ENCODE measurements around the gene KDM7A.
"Not testable (repeated sequence)": the region's sequence is repeated elsewhere in the genome, so short reads cannot be mapped to it uniquely, and the experiment has no call there.

The KDM7A gene

GRCh38 chr7:140156460-140157080, 20.2 kb downstream of the KDM7A start:
- no peak for DNase-seq

DNA sequence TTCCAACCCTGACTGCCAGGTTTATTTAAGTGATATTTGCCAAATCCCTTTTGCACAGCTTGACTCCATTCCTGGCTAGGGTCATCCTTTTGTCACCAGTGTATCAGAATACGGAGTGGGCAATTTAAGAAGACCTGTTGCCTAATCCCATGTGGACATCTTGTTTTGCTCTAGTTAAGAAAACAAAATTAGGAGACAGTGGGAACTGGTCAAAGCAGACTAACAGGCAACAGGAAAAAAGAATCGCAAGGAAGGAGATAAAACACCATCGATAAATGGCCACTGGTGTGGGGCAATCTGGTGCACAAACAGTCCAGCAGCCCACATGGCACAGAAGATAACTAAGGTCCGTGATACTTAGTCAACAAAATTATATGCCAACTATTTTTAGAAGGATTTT, 21.4 kb downstream of the KDM7A start:
- DNase-seq, result no peak

DNA sequence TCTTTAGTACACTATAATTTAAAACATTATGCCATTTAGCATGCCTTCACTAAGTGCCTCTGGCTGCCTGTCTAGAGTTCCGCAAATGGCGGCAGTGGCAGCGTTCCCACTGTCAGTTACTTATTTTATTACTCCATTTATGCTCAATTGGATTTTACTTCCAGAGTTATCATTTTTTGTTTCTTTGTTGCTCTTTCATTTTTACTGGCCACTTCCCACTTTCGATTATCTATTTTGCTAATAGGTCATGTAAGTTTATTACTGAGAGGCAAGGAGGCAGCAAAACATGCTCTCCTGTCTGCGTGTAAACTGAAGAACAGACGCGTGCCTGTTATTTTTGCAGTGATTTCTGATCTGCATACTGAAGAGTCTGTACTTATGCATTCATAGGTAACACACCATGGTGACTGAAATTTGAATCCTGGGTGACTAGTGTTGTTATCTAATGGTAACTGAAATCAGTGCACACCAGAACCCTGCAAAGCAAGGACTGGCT, 23.1 kb downstream of the KDM7A start:
- DNase-seq, result no peak

DNA sequence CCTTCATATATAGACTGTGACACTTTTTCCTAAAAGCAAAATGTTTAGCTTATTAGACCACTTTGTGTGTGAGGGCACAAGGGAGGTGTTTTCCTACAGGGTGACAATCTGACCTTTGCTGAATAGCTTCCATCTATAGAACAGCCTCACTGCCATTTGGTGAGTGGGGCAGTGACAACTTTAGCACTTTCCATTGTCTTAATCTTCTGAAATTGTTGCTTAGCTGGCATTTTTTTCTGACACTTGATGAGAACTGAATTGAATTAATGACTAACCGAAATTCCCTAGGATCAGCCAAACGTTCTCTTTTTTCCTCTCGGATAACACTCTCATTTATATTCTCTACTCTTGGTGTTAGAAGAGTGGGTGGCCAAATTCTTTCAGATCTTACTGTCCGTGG, 30.2 kb downstream of the KDM7A start:
- no peak for DNase-seq

DNA sequence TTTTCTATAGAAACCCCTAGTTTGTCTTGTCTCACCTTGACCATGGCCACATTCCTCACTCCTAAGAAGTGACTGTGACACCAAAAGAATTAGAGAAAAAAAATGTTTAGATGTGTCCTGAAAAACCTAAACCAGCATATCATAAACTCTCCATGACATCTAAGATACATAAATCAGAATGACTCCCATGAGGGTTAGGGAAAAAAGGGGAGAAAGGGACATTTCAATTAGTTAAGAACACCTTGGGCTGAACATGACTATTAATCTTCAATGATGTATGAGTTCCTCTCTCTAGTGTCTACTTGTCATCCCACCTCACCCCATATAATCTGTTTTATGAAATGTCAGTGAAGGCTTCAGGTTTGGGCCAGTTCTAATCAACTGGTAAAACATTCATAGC, 31.1 kb downstream of the KDM7A start:
- no peak for DNase-seq

GRCh38 chr7:140144821-140145220, 32.0 kb downstream of the KDM7A start:
- no peak for DNase-seq

- DNase-seq, result no peak
Observed at GRCh38 chr7:140143997-140144396, 32.8 kb downstream of the KDM7A start.

GRCh38 chr7:140142031-140142430, 34.8 kb downstream of the KDM7A start:
- DNase-seq, result no peak

DNA sequence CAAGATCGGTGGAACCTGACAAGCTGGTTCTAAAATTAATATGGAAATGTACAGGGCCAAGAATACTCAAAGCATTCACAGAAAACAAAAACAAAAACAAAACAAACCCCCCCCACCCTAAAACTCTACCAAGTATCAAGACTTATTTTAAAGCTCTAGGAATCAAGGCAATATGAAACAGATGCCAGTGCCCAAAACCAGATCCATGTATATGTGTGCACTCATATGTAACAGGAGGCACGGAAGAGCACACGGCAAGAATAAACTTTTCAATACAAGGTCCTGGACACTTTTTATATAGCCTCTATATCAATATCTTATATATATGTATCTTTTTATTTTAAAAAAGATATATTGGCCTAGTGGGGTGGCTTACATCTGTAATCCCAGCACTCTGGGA, 35.5 kb downstream of the KDM7A start:
- DNase-seq, result no peak

GRCh38 chr7:140137078-140137477, 39.7 kb downstream of the KDM7A start:
- no peak for DNase-seq

DNA sequence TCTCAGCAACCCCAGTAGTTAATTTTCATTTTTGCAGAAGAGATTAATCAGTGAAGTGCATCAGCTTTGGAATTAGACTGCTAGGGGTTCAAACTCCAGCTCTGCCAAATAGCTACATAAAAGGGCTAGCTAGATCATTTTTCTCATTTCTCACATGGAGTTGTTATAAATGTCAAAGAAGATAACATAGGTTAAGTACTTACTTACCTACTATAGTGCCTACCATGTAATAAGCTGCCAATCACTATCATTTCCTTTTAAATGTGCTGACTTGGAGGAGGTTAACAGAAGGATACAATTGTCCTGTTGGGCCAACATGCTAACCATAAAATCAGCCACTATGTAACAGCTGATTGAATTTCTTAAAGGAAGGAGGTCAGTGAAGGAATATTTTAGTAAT, 40.7 kb downstream of the KDM7A start:
- no peak for DNase-seq

GRCh38 chr7:140134039-140134438, 42.7 kb downstream of the KDM7A start:
- no peak for DNase-seq

- DNase-seq, result no peak
Observed at GRCh38 chr7:140127360-140128127, 49.2 kb downstream of the KDM7A start.

DNA sequence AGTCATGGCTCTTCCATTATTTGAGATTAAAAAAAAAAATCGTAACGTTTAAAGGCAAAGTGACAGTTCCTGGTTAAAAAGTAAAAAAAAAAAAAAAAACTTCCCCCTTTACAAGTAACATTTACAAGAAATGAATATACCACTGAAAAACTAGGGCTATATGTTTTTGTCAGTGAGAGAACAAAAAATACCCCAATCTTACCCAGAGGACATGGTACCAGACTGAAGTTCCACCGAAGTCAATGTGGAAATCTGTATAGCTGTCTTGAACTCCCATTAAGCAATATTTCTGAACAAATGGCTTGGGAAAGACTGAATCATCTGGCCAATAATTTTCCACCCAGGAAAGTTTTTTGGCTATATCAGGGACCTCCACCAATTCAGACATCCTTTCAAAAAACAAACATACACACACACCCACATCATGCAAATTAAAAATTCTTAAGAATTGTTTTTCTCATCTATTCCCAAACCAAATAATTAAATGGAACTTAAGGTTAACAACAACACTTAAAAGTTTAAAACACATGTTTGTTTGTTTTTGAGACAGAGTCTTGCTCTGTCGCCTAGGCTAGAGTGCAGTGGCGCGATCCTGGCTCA, 50.2 kb downstream of the KDM7A start:
- no peak for DNase-seq

GRCh38 chr7:140122965-140123364, 53.8 kb downstream of the KDM7A start:
- no peak for DNase-seq

DNA sequence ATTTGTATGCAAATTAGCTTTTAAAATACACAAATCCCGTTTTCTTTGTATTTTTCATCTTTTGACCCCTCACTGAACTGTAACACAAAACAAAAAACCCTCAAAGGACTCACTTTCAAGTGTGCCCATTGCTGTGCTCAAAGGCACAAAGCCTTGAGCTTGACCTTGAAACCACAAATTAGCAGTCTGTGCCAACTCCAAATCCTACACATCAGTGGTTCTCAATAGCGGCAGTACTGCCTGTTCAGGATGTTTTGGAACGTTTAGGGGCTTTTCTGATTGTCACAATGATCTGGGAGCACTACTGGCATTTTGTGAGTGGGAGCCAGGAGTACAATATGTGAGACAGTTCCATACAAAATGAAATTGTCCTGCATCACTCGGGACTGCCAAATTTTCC, 55.5 kb downstream of the KDM7A start:
- DNase-seq, result no peak

- DNase-seq, result not testable (repeated sequence)
Observed at GRCh38 chr7:140114817-140115216, 62.0 kb downstream of the KDM7A start.

DNA sequence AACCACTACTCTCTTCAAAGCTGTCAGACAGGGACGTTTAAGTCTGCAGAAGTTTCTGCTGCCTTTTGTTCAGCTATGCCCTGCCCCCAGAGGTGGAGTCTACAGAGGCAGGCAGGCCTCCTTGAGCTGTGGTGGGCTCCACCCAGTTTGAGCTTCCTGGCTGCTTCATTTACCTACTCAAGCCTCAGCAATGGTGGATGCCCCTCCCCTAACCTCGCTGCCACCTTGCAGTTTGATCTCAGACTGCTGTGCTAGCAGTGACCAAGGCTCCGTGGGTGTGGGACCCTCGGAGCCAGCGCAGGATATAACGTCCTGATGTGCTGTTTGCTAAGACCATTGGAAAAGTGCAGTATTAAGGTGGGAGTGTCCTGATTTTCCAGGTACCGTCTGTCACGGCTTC, 68.0 kb downstream of the KDM7A start:
- DNase-seq, result not testable (repeated sequence)

GRCh38 chr7:140096459-140096858, 80.3 kb downstream of the KDM7A start:
- no peak for DNase-seq

GRCh38 chr7:140093375-140093774, 83.4 kb downstream of the KDM7A start:
- no peak for DNase-seq

GRCh38 chr7:140085447-140085846, 91.3 kb downstream of the KDM7A start:
- DNase-seq, result no peak

DNA sequence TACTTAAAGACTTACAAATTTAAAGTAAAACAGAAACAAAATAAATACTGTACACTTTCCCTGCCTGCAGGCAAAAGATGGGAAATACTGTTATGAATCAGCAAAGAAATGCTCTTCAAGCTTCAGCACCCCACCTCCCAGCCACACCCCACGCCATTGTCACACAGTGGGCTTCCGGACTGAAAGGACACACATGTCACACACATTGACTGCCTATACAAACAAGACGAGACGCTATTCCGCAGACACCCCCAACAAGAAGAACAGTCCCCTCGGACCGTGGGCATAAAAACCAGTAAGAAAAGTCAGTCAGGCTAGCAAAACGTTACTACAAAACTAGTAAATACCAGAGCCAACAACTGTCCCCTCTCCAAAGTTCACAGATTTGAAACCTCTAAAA, 91.8 kb downstream of the KDM7A start:
- no peak for DNase-seq

DNA sequence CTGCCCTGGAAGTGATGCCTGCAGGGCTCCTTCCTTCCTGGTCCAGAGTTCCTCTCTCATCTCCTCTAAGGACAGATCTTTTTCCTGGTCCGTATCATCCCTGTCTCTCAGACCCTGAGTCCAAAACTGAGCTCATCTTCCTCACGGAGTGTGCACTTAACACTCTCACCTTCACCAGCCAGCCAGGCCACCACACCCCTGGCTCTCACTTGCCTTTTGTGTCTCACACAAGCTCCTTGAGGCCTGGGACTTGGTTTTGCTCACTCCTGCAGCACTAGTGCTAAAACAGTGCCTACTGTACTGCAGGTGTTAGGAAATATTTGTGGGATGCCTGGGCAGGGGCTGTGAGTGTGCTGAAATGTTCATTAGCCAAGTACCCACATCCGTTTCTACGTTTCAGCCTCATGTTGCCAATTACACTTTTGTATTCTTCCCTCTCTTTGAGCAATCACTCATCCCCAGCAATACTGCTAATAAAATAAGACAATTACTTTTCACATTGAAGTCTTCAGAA, 92.6 kb downstream of the KDM7A start:
- DNase-seq, result no peak

DNA sequence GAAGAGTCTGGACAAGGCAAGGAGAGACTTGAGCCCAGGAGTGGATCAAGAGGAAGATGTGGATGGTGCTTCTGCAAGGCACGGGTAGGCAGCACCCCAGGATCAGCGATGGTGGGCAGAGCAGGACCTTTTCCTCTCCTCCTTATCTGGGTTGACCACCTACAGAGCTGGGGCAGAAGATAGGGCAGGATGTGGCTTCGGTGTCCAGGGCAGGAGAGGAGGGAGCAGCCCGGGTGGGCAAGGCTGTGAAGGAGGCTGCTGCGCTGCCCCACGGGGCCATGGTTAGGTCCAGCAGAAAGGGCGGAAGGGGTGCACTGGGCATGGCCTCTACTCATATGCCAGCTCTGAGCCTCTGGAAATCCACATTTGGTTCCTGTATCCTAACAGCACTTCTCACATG, 94.0 kb downstream of the KDM7A start:
- no peak for DNase-seq

Data from COR-L47 (cell line).